DOHH2 (cell line): ENCODE results near the gene SNRK.

Experiments
- EZH2phosphoT487 ChIP-seq: fragments of 200-600 bp; sonication (generic); IDR thresholded peaks from 2 replicates; pipeline ENCODE4 v1.6.1; 2017; ENCODE audit warnings: borderline replicate concordance, mild to moderate bottlenecking, antibody characterized with exemption, low read length, moderate library complexity, mixed read lengths
- TF ChIP-seq, protein P1 (sequence below): fragments of 200-600 bp; sonication (generic); IDR thresholded peaks from one replicate; pipeline ENCODE4 v1.5.1; 2014; ENCODE audit warnings: antibody characterized with exemption, mild to moderate bottlenecking, low read depth, low read length; ENCODE audit not compliant: poor library complexity, severe bottlenecking

DNA sequence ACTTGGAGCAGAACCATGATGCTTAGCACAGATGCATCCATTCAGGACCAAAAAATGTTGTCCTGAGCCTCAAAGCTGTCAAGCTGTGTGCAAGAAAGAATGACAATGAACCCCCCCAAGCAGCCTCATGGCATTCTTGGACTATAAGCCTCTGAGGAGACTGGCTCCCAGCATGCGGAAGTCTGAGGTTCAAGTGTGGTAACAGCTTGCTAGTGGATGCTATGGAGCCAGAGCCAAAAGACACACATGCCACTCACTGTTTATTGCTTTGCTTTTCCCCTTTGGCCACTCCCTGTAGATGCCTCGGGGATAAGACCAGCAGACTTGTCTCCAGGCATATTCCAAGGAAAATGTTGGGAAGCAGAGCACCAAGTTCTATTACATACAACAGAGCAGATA lies 38.2 kb upstream of the SNRK start:
- TF ChIP-seq, protein P1, sequence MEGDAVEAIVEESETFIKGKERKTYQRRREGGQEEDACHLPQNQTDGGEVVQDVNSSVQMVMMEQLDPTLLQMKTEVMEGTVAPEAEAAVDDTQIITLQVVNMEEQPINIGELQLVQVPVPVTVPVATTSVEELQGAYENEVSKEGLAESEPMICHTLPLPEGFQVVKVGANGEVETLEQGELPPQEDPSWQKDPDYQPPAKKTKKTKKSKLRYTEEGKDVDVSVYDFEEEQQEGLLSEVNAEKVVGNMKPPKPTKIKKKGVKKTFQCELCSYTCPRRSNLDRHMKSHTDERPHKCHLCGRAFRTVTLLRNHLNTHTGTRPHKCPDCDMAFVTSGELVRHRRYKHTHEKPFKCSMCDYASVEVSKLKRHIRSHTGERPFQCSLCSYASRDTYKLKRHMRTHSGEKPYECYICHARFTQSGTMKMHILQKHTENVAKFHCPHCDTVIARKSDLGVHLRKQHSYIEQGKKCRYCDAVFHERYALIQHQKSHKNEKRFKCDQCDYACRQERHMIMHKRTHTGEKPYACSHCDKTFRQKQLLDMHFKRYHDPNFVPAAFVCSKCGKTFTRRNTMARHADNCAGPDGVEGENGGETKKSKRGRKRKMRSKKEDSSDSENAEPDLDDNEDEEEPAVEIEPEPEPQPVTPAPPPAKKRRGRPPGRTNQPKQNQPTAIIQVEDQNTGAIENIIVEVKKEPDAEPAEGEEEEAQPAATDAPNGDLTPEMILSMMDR: no peak
- TF ChIP-seq EZH2phosphoT487: no peak
